HG03521 (cell line): ENCODE data around the gene NTPCR.
"Not testable (repeated sequence)": the region's sequence is repeated elsewhere in the genome, so short reads cannot be mapped to it uniquely, and the experiment has no call there.

Experiments
- ATAC-seq: cut with Tn5 transposase; IDR thresholded peaks from one replicate; pipeline ENCODE4 v1.9.1; 2021; ENCODE audit warnings: mild to moderate bottlenecking, moderate library complexity; ENCODE audit not compliant: unreplicated experiment

NTPCR gene

GRCh38 chr1:232983375-232983774 is 33.0 kb downstream of the NTPCR start:
- ATAC-seq, result no peak

GRCh38 chr1:232983817-232984567 is 33.6 kb downstream of the NTPCR start:
- ATAC-seq, result no peak

- no peak for ATAC-seq
Observed at GRCh38 chr1:232984577-232985425, 34.4 kb downstream of the NTPCR start.

- ATAC-seq, result no peak
Observed at GRCh38 chr1:232985882-232986526, 35.6 kb downstream of the NTPCR start.

- ATAC-seq, result no peak
Observed at GRCh38 chr1:232986527-232986922, 36.1 kb downstream of the NTPCR start.

- ATAC-seq, result no peak
Observed at GRCh38 chr1:232987046-232987773, 36.8 kb downstream of the NTPCR start.

GRCh38 chr1:232987774-232988140 is 37.3 kb downstream of the NTPCR start:
- ATAC-seq, result no peak

GRCh38 chr1:232988572-232989040 is 38.2 kb downstream of the NTPCR start:
- no peak for ATAC-seq

GRCh38 chr1:232990176-232991128 is 40.0 kb downstream of the NTPCR start:
- no peak for ATAC-seq

GRCh38 chr1:232991238-232991637 is 40.8 kb downstream of the NTPCR start:
- ATAC-seq, result no peak

- ATAC-seq, result no peak
Observed at GRCh38 chr1:232992227-232992626, 41.8 kb downstream of the NTPCR start.

GRCh38 chr1:232993555-232993954 is 43.1 kb downstream of the NTPCR start:
- ATAC-seq, result no peak

- ATAC-seq, result no peak
Observed at GRCh38 chr1:232995189-232995588, 44.8 kb downstream of the NTPCR start.

- no peak for ATAC-seq
Observed at GRCh38 chr1:232996143-232996542, 45.7 kb downstream of the NTPCR start.

- ATAC-seq, result no peak
Observed at GRCh38 chr1:232998138-232998537, 47.7 kb downstream of the NTPCR start.

GRCh38 chr1:232998646-232999045 is 48.2 kb downstream of the NTPCR start:
- no peak for ATAC-seq

GRCh38 chr1:232999956-233000625 is 49.7 kb downstream of the NTPCR start:
- ATAC-seq, result no peak

GRCh38 chr1:233003638-233004037 is 53.2 kb downstream of the NTPCR start:
- not testable (repeated sequence) for ATAC-seq

GRCh38 chr1:233004451-233004850 is 54.0 kb downstream of the NTPCR start:
- ATAC-seq, result no peak
